GM12878 (cell line): ENCODE measurements around the gene RFXAP.

Source experiments
- GABPA ChIP-seq: IDR thresholded peaks from 2 replicates; pipeline ENCODE4 v1.6.1; 2014; ENCODE audit warnings: antibody characterized with exemption, low read depth, mild to moderate bottlenecking, inconsistent platforms
- POLR2A ChIP-seq: IDR thresholded peaks from 2 replicates; pipeline ENCODE4 v1.6.1; 2011; ENCODE audit warnings: low read depth, mild to moderate bottlenecking, low read length

DNA sequence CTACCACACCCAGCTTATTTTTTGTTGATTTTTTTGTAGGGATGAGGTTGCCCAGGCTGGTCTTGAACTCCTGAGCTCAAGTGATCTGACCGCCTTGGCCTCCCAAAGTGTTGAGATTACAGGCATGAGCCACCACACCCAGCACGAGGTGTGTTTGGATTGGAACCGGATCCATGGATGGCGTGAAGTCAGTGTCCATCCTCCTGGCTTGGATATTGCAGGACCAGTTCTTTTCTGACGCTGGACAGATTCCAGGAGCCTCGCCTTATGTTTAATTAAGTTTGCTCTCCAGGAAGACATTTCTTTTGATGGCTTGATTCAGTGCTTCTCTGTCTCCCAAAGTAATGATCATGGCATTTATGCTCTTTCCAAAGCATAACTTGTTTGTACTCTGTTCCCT, 14.4 kb upstream of the RFXAP start:
- TF ChIP-seq POLR2A (no peak), GABPA (no peak)
